ENCODE measurements around the gene SUSD6.

DNA sequence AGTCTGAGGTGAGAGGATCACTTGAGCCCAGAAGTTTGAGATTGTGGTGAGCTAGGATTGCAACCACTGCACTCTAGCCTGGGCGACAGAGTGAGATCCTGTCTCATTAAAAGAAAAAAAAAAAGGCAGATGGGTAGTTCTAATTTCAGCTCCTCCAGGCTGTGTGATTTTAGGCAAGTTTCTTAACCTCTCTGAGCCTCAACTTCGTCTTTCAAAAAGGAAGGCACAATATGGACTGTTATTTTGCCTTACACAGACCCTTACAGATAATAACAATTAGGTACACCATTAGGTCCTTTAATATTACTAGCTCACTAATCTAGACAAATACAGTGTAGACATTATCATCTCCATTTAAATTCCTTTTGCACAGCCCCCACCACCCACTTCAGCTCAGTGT is 31.9 kb upstream of the SUSD6 start:
- TF ChIP-seq, protein P1, sequence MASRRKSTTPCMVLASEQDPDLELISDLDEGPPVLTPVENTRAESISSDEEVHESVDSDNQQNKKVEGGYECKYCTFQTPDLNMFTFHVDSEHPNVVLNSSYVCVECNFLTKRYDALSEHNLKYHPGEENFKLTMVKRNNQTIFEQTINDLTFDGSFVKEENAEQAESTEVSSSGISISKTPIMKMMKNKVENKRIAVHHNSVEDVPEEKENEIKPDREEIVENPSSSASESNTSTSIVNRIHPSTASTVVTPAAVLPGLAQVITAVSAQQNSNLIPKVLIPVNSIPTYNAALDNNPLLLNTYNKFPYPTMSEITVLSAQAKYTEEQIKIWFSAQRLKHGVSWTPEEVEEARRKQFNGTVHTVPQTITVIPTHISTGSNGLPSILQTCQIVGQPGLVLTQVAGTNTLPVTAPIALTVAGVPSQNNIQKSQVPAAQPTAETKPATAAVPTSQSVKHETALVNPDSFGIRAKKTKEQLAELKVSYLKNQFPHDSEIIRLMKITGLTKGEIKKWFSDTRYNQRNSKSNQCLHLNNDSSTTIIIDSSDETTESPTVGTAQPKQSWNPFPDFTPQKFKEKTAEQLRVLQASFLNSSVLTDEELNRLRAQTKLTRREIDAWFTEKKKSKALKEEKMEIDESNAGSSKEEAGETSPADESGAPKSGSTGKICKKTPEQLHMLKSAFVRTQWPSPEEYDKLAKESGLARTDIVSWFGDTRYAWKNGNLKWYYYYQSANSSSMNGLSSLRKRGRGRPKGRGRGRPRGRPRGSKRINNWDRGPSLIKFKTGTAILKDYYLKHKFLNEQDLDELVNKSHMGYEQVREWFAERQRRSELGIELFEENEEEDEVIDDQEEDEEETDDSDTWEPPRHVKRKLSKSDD (conservative IDR thresholded peaks at IDR 0.05; ENCODE audit: low read length), result no peak
- TF ChIP-seq NR2C2 (CRISPR knock-in tag; IDR thresholded peaks at IDR 0.05), result no peak
- TF ChIP-seq NR2C2 (tag; IDR thresholded peaks at IDR 0.05), result no peak
- TF ChIP-seq, protein P2, sequence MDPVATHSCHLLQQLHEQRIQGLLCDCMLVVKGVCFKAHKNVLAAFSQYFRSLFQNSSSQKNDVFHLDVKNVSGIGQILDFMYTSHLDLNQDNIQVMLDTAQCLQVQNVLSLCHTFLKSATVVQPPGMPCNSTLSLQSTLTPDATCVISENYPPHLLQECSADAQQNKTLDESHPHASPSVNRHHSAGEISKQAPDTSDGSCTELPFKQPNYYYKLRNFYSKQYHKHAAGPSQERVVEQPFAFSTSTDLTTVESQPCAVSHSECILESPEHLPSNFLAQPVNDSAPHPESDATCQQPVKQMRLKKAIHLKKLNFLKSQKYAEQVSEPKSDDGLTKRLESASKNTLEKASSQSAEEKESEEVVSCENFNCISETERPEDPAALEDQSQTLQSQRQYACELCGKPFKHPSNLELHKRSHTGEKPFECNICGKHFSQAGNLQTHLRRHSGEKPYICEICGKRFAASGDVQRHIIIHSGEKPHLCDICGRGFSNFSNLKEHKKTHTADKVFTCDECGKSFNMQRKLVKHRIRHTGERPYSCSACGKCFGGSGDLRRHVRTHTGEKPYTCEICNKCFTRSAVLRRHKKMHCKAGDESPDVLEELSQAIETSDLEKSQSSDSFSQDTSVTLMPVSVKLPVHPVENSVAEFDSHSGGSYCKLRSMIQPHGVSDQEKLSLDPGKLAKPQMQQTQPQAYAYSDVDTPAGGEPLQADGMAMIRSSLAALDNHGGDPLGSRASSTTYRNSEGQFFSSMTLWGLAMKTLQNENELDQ (CRISPR knock-in tag; IDR thresholded peaks at IDR 0.05; ENCODE audit: borderline replicate concordance), result no peak
- no peak for TF ChIP-seq RB1 (IDR thresholded peaks at IDR 0.05; ENCODE audit: low read depth)
- TF ChIP-seq, protein P3, sequence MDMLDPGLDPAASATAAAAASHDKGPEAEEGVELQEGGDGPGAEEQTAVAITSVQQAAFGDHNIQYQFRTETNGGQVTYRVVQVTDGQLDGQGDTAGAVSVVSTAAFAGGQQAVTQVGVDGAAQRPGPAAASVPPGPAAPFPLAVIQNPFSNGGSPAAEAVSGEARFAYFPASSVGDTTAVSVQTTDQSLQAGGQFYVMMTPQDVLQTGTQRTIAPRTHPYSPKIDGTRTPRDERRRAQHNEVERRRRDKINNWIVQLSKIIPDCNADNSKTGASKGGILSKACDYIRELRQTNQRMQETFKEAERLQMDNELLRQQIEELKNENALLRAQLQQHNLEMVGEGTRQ (CRISPR knock-in tag; IDR thresholded peaks at IDR 0.05), result no peak
- TF ChIP-seq PCBP1 (IDR thresholded peaks at IDR 0.05; ENCODE audit: low read depth, low read length, poor library complexity, severe bottlenecking), result no peak
- TF ChIP-seq, protein P4, sequence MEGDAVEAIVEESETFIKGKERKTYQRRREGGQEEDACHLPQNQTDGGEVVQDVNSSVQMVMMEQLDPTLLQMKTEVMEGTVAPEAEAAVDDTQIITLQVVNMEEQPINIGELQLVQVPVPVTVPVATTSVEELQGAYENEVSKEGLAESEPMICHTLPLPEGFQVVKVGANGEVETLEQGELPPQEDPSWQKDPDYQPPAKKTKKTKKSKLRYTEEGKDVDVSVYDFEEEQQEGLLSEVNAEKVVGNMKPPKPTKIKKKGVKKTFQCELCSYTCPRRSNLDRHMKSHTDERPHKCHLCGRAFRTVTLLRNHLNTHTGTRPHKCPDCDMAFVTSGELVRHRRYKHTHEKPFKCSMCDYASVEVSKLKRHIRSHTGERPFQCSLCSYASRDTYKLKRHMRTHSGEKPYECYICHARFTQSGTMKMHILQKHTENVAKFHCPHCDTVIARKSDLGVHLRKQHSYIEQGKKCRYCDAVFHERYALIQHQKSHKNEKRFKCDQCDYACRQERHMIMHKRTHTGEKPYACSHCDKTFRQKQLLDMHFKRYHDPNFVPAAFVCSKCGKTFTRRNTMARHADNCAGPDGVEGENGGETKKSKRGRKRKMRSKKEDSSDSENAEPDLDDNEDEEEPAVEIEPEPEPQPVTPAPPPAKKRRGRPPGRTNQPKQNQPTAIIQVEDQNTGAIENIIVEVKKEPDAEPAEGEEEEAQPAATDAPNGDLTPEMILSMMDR (IDR thresholded peaks at IDR 0.05 in 2 of 3, conservative IDR thresholded peaks at IDR 0.05 in 1 of 3; ENCODE audit: insufficient read depth in 2 of 3, low read depth in 1 of 3, low read length in 3 of 3), result no peak
- TF ChIP-seq, protein P5, sequence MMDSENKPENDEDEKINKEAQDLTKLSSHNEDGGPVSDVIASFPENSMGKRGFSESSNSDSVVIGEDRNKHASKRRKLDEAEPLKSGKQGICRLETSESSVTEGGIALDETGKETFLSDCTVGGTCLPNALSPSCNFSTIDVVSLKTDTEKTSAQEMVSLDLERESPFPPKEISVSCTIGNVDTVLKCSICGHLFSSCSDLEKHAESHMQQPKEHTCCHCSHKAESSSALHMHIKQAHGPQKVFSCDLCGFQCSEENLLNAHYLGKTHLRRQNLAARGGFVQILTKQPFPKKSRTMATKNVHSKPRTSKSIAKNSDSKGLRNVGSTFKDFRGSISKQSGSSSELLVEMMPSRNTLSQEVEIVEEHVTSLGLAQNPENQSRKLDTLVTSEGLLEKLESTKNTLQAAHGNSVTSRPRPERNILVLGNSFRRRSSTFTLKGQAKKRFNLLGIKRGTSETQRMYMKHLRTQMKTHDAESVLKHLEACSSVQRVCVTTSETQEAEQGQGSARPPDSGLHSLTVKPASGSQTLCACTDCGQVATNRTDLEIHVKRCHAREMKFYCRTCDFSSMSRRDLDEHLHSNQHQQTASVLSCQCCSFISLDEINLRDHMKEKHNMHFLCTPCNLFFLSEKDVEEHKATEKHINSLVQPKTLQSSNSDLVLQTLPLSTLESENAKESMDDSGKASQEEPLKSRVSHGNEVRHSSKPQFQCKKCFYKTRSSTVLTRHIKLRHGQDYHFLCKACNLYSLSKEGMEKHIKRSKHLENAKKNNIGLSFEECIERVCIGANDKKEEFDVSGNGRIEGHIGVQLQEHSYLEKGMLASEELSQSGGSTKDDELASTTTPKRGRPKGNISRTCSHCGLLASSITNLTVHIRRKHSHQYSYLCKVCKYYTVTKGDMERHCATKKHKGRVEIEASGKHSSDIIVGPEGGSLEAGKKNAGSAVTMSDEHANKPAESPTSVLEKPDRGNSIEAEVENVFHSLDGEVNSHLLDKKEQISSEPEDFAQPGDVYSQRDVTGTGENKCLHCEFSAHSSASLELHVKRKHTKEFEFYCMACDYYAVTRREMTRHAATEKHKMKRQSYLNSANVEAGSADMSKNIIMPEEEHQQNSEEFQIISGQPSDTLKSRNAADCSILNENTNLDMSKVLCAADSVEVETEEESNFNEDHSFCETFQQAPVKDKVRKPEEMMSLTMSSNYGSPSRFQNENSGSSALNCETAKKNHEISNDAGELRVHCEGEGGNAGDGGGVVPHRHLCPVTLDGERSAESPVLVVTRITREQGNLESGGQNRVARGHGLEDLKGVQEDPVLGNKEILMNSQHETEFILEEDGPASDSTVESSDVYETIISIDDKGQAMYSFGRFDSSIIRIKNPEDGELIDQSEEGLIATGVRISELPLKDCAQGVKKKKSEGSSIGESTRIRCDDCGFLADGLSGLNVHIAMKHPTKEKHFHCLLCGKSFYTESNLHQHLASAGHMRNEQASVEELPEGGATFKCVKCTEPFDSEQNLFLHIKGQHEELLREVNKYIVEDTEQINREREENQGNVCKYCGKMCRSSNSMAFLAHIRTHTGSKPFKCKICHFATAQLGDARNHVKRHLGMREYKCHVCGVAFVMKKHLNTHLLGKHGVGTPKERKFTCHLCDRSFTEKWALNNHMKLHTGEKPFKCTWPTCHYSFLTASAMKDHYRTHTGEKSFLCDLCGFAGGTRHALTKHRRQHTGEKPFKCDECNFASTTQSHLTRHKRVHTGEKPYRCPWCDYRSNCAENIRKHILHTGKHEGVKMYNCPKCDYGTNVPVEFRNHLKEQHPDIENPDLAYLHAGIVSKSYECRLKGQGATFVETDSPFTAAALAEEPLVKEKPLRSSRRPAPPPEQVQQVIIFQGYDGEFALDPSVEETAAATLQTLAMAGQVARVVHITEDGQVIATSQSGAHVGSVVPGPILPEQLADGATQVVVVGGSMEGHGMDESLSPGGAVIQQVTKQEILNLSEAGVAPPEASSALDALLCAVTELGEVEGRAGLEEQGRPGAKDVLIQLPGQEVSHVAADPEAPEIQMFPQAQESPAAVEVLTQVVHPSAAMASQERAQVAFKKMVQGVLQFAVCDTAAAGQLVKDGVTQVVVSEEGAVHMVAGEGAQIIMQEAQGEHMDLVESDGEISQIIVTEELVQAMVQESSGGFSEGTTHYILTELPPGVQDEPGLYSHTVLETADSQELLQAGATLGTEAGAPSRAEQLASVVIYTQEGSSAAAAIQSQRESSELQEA (IDR thresholded peaks at IDR 0.05; ENCODE audit: low read depth), result no peak
